RWPE2 (cell line): Measurements from ENCODE around the gene SIRPG.

Experiments
- ATAC-seq: fragments of 200-7000 bp; cut with Tn5 transposase; 3 replicates; pipeline ENCODE4 v1.9.1; 2021; ENCODE audit warnings: low read depth
- DNase-seq: peaks from one replicate; pipeline ENCODE4 v3.0.0-alpha.2; 2020; ENCODE audit warnings: low spot score
- H3K27ac ChIP-seq: fragments of 450-650 bp; 2 replicates; pipeline ENCODE4 v1.5.1; 2017; ENCODE audit warnings: mild to moderate bottlenecking; ENCODE audit not compliant: poor library complexity, severe bottlenecking
- H3K27me3 ChIP-seq: fragments of 250-450 bp; sonication (Bioruptor Pico); 2 replicates; pipeline ENCODE4 v1.5.1; 2021; ENCODE audit warnings: mild to moderate bottlenecking, moderate library complexity; ENCODE audit not compliant: insufficient read depth, poor library complexity, severe bottlenecking
- H3K36me3 ChIP-seq: fragments of 250-450 bp; sonication (Bioruptor Pico); 2 replicates; pipeline ENCODE4 v1.5.1; 2020; ENCODE audit warnings: low read depth, mild to moderate bottlenecking, moderate library complexity
- H3K4me1 ChIP-seq: fragments of 250-450 bp; sonication (Bioruptor Pico); 2 replicates; pipeline ENCODE4 v1.5.1; 2021; ENCODE audit warnings: mild to moderate bottlenecking, moderate library complexity; ENCODE audit not compliant: insufficient read depth, poor library complexity, severe bottlenecking
- H3K4me3 ChIP-seq: fragments of 250-450 bp; sonication (Bioruptor Pico); 2 replicates; pipeline ENCODE4 v1.5.1; 2021; ENCODE audit warnings: mild to moderate bottlenecking, moderate library complexity; ENCODE audit not compliant: severe bottlenecking
- H3K9me3 ChIP-seq: fragments of 250-450 bp; sonication (Bioruptor Pico); 2 replicates; pipeline ENCODE4 v1.5.1; 2021; ENCODE audit warnings: mild to moderate bottlenecking, moderate library complexity; ENCODE audit not compliant: severe bottlenecking
- CTCF ChIP-seq: fragments of 450-650 bp; IDR thresholded peaks from one replicate; pipeline ENCODE4 v1.5.1; 2017; ENCODE audit warnings: mild to moderate bottlenecking, moderate library complexity; ENCODE audit not compliant: poor library complexity, severe bottlenecking

The SIRPG gene

GRCh38 chr20:1674361-1674760, 16.8 kb upstream of the SIRPG start:
- no peaks in the 10 kb centered on the region for H3K4me1 ChIP-seq
- H3K36me3 ChIP-seq = no peaks in the 10 kb centered on the region
- DNase-seq (no peak), ATAC-seq (no peak)
- H3K27ac ChIP-seq = no peak overlapping the region
- TF ChIP-seq CTCF = no peak
- H3K9me3 ChIP-seq = no peaks in the 10 kb centered on the region
- no peak overlapping the region for H3K4me3 ChIP-seq
- H3K27me3 ChIP-seq = peaks cover 9% of the 10 kb centered on the region

- H3K9me3 ChIP-seq = no peaks in the 10 kb centered on the region
- H3K4me1 ChIP-seq = no peaks in the 10 kb centered on the region
- ATAC-seq (no peak), DNase-seq (no peak)
- H3K36me3 ChIP-seq = no peaks in the 10 kb centered on the region
- no peak overlapping the region for H3K4me3 ChIP-seq
- peaks cover 4% of the 10 kb centered on the region for H3K27me3 ChIP-seq
- TF ChIP-seq CTCF = no peak
- no peak overlapping the region for H3K27ac ChIP-seq
Measured at GRCh38 chr20:1673424-1673823, 15.8 kb upstream of the SIRPG start.

- no peak overlapping the region for H3K27ac ChIP-seq
- TF ChIP-seq CTCF = no peak
- no peaks in the 10 kb centered on the region for H3K36me3 ChIP-seq
- DNase-seq (no peak), ATAC-seq (no peak)
- H3K9me3 ChIP-seq = no peaks in the 10 kb centered on the region
- H3K4me3 ChIP-seq = no peak overlapping the region
- no peaks in the 10 kb centered on the region for H3K4me1 ChIP-seq
- peaks cover 4% of the 10 kb centered on the region for H3K27me3 ChIP-seq
Measured at GRCh38 chr20:1672728-1673127, 15.1 kb upstream of the SIRPG start.

- Histone ChIP-seq H3K27ac (no peak overlapping the region), H3K9me3 (no peaks in the 10 kb centered on the region), H3K36me3 (no peaks in the 10 kb centered on the region), H3K4me1 (no peaks in the 10 kb centered on the region), H3K27me3 (peaks cover 4% of the 10 kb centered on the region), H3K4me3 (no peak overlapping the region)
- ATAC-seq = no peak
- TF ChIP-seq CTCF = no peak
- DNase-seq = no peak
Measured at GRCh38 chr20:1671891-1672669, 14.5 kb upstream of the SIRPG start.

GRCh38 chr20:1669304-1669703, 11.7 kb upstream of the SIRPG start:
- Histone ChIP-seq H3K9me3 (no peaks in the 10 kb centered on the region), H3K4me1 (no peaks in the 10 kb centered on the region), H3K36me3 (no peaks in the 10 kb centered on the region), H3K27me3 (no peaks in the 10 kb centered on the region), H3K27ac (no peak overlapping the region), H3K4me3 (no peak overlapping the region)
- no peak for ATAC-seq
- no peak for TF ChIP-seq CTCF
- DNase-seq = no peak
